Breast epithelium (tissue), 4 donors: Measurements from ENCODE around the gene ZMYND12. TPM values are rescaled to one million over a fixed set of nuclear protein-coding genes. Genes with fewer than 3 reads are reported as not detected.
A peak's percentile ranks its signal among the peaks of the same experiment; 100 is the strongest.

ENCODE experiments used
- DNase-seq, 2 donors: peaks; one replicate each; pipeline ENCODE4 v3.0.0-alpha.2; 2019; ENCODE audit warnings: low spot score in 2 of 2
- H3K27ac ChIP-seq, 2 donors: fragments of 200-600 bp; sonication (generic) in 1 of 2; one replicate each; pipeline ENCODE4 v1.5.1; 2016 to 2019; ENCODE audit warnings: mild to moderate bottlenecking in 1 of 2
- H3K27me3 ChIP-seq, 2 donors: fragments of 200-600 bp; sonication (generic) in 1 of 2; one replicate each; pipeline versions ENCODE4 v1.5.1 to v1.6.0; 2017 to 2019; ENCODE audit warnings: control low read depth in 1 of 2, mild to moderate bottlenecking in 1 of 2
- H3K36me3 ChIP-seq: fragments of 200-600 bp; one replicate; pipeline ENCODE4 v1.5.1; 2019
- H3K4me1 ChIP-seq, 2 donors: fragments of 200-600 bp; sonication (generic); one replicate each; pipeline ENCODE4 v1.5.1; 2016 to 2019; ENCODE audit warnings: control low read depth in 1 of 2
- H3K4me3 ChIP-seq, 3 donors: fragments of 200-600 bp; sonication (generic); 1 replicate in 2 of 3; 2 replicates in 1 of 3; pipeline ENCODE4 v1.5.1; 2016 to 2019; ENCODE audit warnings: mild to moderate bottlenecking in 3 of 3, moderate library complexity in 2 of 3
- H3K9me3 ChIP-seq, 2 donors: fragments of 200-600 bp; sonication (generic) in 1 of 2; one replicate each; pipeline ENCODE4 v1.5.1; 2016 to 2019; ENCODE audit warnings: control low read depth in 1 of 2
- CTCF ChIP-seq, 3 donors: fragments of 450-650 bp; IDR thresholded peaks; one replicate each; pipeline ENCODE4 v1.5.1; 2016 to 2017; ENCODE audit warnings: antibody characterized with exemption in 3 of 3, mild to moderate bottlenecking in 3 of 3, moderate library complexity in 3 of 3
- POLR2A ChIP-seq: fragments of 450-650 bp; IDR thresholded peaks from one replicate; pipeline ENCODE4 v1.6.1; 2016; ENCODE audit warnings: antibody characterized with exemption, mild to moderate bottlenecking, moderate library complexity
- POLR2AphosphoS5 ChIP-seq, 3 donors: sonication (generic); formaldehyde crosslinking; IDR thresholded peaks; one replicate each; pipeline ENCODE4 v1.6.1; 2017; ENCODE audit warnings: antibody characterized with exemption in 3 of 3
- intact Hi-C: fragments of 100-400 bp; cut with DNase I; formaldehyde crosslinking; loops from one replicate; pipeline ENCODE4 v1.15.1; 2023; ENCODE audit warnings: low total_unique reads
- total RNA-seq, 3 donors: library from RNA; depleted of rRNA; stranded (reverse); fragments of >200 nt; gene quantifications; one replicate each; pipeline ENCODE4 v1.1.0, GENCODE V29; 2016

The ZMYND12 gene
- total RNA-seq, 3 donors from 2014 or later: 1.3 to 4.6 (median 3.8) TPM

GRCh38 chr1:42392967-42393848 is 62.6 kb downstream of the ZMYND12 start:
- Histone ChIP-seq H3K27ac (no peak overlapping the region), H3K9me3 (no peaks in the 10 kb centered on the region), H3K27me3 (no peaks in the 10 kb centered on the region), H3K4me3 (no peak overlapping the region), H3K4me1 (no peaks in the 10 kb centered on the region), H3K36me3 (no peaks in the 10 kb centered on the region)
- TF ChIP-seq POLR2A: no peak
- TF ChIP-seq POLR2AphosphoS5 (IDR thresholded peaks at IDR 0.05): no peak
- no peak for DNase-seq
- intact Hi-C loops: no loop called here

- intact Hi-C loops: no loop called here
- H3K9me3 ChIP-seq: no peaks in the 10 kb centered on the region
- TF ChIP-seq POLR2AphosphoS5 (IDR thresholded peaks at IDR 0.05): no peak
- TF ChIP-seq CTCF (IDR thresholded peaks at IDR 0.05): no peak
- no peak for TF ChIP-seq POLR2A
- no peaks in the 10 kb centered on the region for H3K4me1 ChIP-seq
- H3K36me3 ChIP-seq: no peaks in the 10 kb centered on the region
- no peak overlapping the region for H3K4me3 ChIP-seq
- H3K27ac ChIP-seq: no peak overlapping the region
- DNase-seq: no peak
- H3K27me3 ChIP-seq: no peaks in the 10 kb centered on the region
Measured at GRCh38 chr1:42392255-42392654, 63.6 kb downstream of the ZMYND12 start.

- TF ChIP-seq CTCF (IDR thresholded peaks at IDR 0.05) (no peak), POLR2AphosphoS5 (IDR thresholded peaks at IDR 0.05) (no peak), POLR2A (no peak)
- no peaks in the 10 kb centered on the region for H3K36me3 ChIP-seq
- H3K9me3 ChIP-seq: no peaks in the 10 kb centered on the region
- intact Hi-C loops: loop anchor here (5.0 kb wide), 1 partner anchor 281 kb away; no protein-coding TSS in a partner anchor
- H3K4me3 ChIP-seq: no peak overlapping the region
- H3K4me1 ChIP-seq: peaks cover 0 to 1% of the 10 kb centered on the region in 2 donors
- peaks cover 0 to 11% of the 10 kb centered on the region in 2 donors for H3K27me3 ChIP-seq
- H3K27ac ChIP-seq: no peak overlapping the region
- no peak for DNase-seq
Measured at GRCh38 chr1:42386051-42386450, 69.8 kb downstream of the ZMYND12 start.

- intact Hi-C loops: loop anchor here (5.0 kb wide), 1 partner anchor 282 kb away; no protein-coding TSS in a partner anchor
- H3K27ac ChIP-seq: no peak overlapping the region
- H3K4me1 ChIP-seq: peaks cover 0 to 5% of the 10 kb centered on the region in 2 donors
- H3K27me3 ChIP-seq: peaks cover 0 to 11% of the 10 kb centered on the region in 2 donors
- no peak for DNase-seq
- TF ChIP-seq POLR2A (no peak), CTCF (IDR thresholded peaks at IDR 0.05) (no peak), POLR2AphosphoS5 (IDR thresholded peaks at IDR 0.05) (no peak)
- no peak overlapping the region for H3K4me3 ChIP-seq
- no peaks in the 10 kb centered on the region for H3K9me3 ChIP-seq
- H3K36me3 ChIP-seq: no peaks in the 10 kb centered on the region
Measured at GRCh38 chr1:42385283-42385682, 70.5 kb downstream of the ZMYND12 start.

- H3K9me3 ChIP-seq: no peaks in the 10 kb centered on the region
- H3K27ac ChIP-seq: no peak overlapping the region
- peak overlapping the region; percentile 48 to 75 (median 66) for H3K4me3 ChIP-seq
- no peaks in the 10 kb centered on the region for H3K36me3 ChIP-seq
- DNase-seq: no peak
- no peak for TF ChIP-seq CTCF (IDR thresholded peaks at IDR 0.05)
- intact Hi-C loops: no loop called here
- peaks cover 0 to 11% of the 10 kb centered on the region in 2 donors for H3K27me3 ChIP-seq
- H3K4me1 ChIP-seq: peaks cover 0 to 5% of the 10 kb centered on the region in 2 donors
Measured at GRCh38 chr1:42381280-42381673, 74.5 kb downstream of the ZMYND12 start.
